ENCODE data around the gene ZNF543.

- TF ChIP-seq POLR2A (IDR thresholded peaks at IDR 0.05; ENCODE audit: low read length) (no peak), GATA1 (IDR thresholded peaks at IDR 0.05; ENCODE audit: low read depth, low read length) (no peak)
Observed at GRCh38 chr19:57314146-57314545, 6.1 kb upstream of the ZNF543 start.

Measured in erythroblast (primary cell).